SK-N-SH (cell line): Measurements from ENCODE around the gene MLXIPL. TPM values are rescaled to one million over a fixed set of nuclear protein-coding genes. Genes with fewer than 3 reads are reported as not detected.

Experiments
- CTCF ChIA-PET: fragments of 300-600, 350-600 bp; formaldehyde crosslinking; extraction: SDS; loops from one replicate; lab custom pipeline; 2021; lab: Yijun Ruan, JAX
- POLR2A ChIA-PET: fragments of 350-600 bp; sonication (Branson Sonifier 250); formaldehyde crosslinking; extraction: SDS; loops from one replicate; lab custom pipeline; 2020; ENCODE audit warnings: antibody characterized with exemption, inconsistent platforms; lab: Yijun Ruan, JAX
- DNase-seq: peaks from one replicate; pipeline ENCODE4 v3.0.0; 2012
- H2AFZ ChIP-seq: fragments of 200-600 bp; sonication (generic); 2 replicates; pipeline ENCODE4 v1.8.1; 2016; ENCODE audit warnings: antibody characterized with exemption, mild to moderate bottlenecking, low read depth
- H3F3A ChIP-seq: fragments of 200-600 bp; sonication (generic); replicated peaks from 2 replicates; pipeline ENCODE3; 2016; ENCODE audit warnings: antibody characterized with exemption, mild to moderate bottlenecking; ENCODE audit not compliant: insufficient read depth
- H3K27ac ChIP-seq, 2 experiments: fragments of 200-500 bp in 1 of 2; fragments of 200-600 bp in 1 of 2; sonication (Bioruptor generic) in 1 of 2; sonication (generic), shearing (Covaris generic) in 1 of 2; 2 replicates each; pipeline versions ENCODE4 v1.5.1 to v1.6.1; 2014 to 2016; ENCODE audit warnings: low read depth in 2 of 2, inconsistent platforms in 1 of 2, low read length in 1 of 2, mild to moderate bottlenecking in 1 of 2, mixed read lengths in 1 of 2
- H3K27me3 ChIP-seq: fragments of 200-600 bp; sonication (generic), shearing (Covaris generic); 2 replicates; pipeline ENCODE4 v1.6.1; 2016; ENCODE audit warnings: mixed run types; ENCODE audit not compliant: insufficient read depth
- H3K36me3 ChIP-seq, 2 experiments: fragments of 200-500 bp in 1 of 2; fragments of 200-600 bp in 1 of 2; sonication (Bioruptor generic) in 1 of 2; sonication (generic) in 1 of 2; replicated peaks in 1 of 2; 2 replicates each; pipeline versions ENCODE3 to v1.5.1; 2014 to 2016; ENCODE audit warnings: low read length in 1 of 2, mild to moderate bottlenecking in 1 of 2; ENCODE audit not compliant: insufficient read depth in 2 of 2, control insufficient read depth in 1 of 2
- H3K4me1 ChIP-seq, 2 experiments: fragments of 200-500 bp in 1 of 2; fragments of 200-600 bp in 1 of 2; sonication (Bioruptor generic) in 1 of 2; sonication (generic), shearing (Covaris generic) in 1 of 2; 2 replicates each; pipeline versions ENCODE4 v1.5.1 to v1.6.1; 2014 to 2016; ENCODE audit warnings: low read depth in 1 of 2, low read length in 1 of 2, mixed run types in 1 of 2; ENCODE audit not compliant: insufficient read depth in 2 of 2, control insufficient read depth in 1 of 2
- H3K4me2 ChIP-seq: fragments of 200-600 bp; sonication (generic), shearing (Covaris generic); 2 replicates; pipeline ENCODE4 v1.6.1; 2017; ENCODE audit warnings: mixed run types
- H3K4me3 ChIP-seq, 2 experiments: fragments of 200-500 bp in 1 of 2; fragments of 200-600 bp in 1 of 2; sonication (Bioruptor generic) in 1 of 2; sonication (generic), shearing (Covaris generic) in 1 of 2; 2 replicates each; pipeline versions ENCODE4 v1.5.1 to v1.8.1; 2014 to 2016; ENCODE audit warnings: low read depth in 2 of 2, inconsistent platforms in 1 of 2, low read length in 1 of 2, mild to moderate bottlenecking in 1 of 2, mixed read lengths in 1 of 2, moderate library complexity in 1 of 2
- H3K79me2 ChIP-seq: fragments of 200-600 bp; sonication (generic); 2 replicates; pipeline ENCODE4 v1.8.1; 2017; ENCODE audit warnings: mild to moderate bottlenecking; ENCODE audit not compliant: insufficient read depth
- H3K9ac ChIP-seq: fragments of 200-600 bp; sonication (generic); 2 replicates; pipeline ENCODE4 v1.6.1; 2017; ENCODE audit warnings: mixed run types
- H3K9me2 ChIP-seq: fragments of 200-600 bp; sonication (generic); 2 replicates; pipeline ENCODE4 v1.6.1; 2017; ENCODE audit warnings: mixed run types
- H3K9me3 ChIP-seq: fragments of 200-600 bp; sonication (generic); 2 replicates; pipeline ENCODE4 v1.6.1; 2017; ENCODE audit warnings: mixed run types, mild to moderate bottlenecking, moderate library complexity
- H4K20me1 ChIP-seq: fragments of 200-600 bp; sonication (generic); 2 replicates; pipeline ENCODE4 v1.6.1; 2017; ENCODE audit warnings: mild to moderate bottlenecking, mixed run types; ENCODE audit not compliant: insufficient read depth
- CHD2 ChIP-seq: fragments of 150-350 bp; IDR thresholded peaks from 2 replicates; pipeline ENCODE4 v1.6.1; 2018; ENCODE audit warnings: low read length; ENCODE audit not compliant: partially characterized antibody
- CTCF ChIP-seq: fragments of 200-600 bp; sonication (generic); IDR thresholded peaks from 2 replicates; pipeline ENCODE4 v1.6.1; 2017; ENCODE audit warnings: antibody characterized with exemption, mild to moderate bottlenecking, moderate library complexity
- EZH2phosphoT487 ChIP-seq: fragments of 200-600 bp; sonication (generic); IDR thresholded peaks from 2 replicates; pipeline ENCODE4 v1.6.1; 2017; ENCODE audit warnings: low read depth, mixed run types, mild to moderate bottlenecking, antibody characterized with exemption, moderate library complexity, borderline replicate concordance
- FOXJ3 ChIP-seq: sonication (generic); formaldehyde crosslinking; IDR thresholded peaks from 2 replicates; pipeline ENCODE4 v1.5.1; 2020; ENCODE audit warnings: mild to moderate bottlenecking, missing genetic modification reagents
- FOXM1 ChIP-seq: IDR thresholded peaks from 2 replicates; pipeline ENCODE4 v1.4.0; 2012; ENCODE audit warnings: low read depth, mild to moderate bottlenecking
- MEF2A ChIP-seq: IDR thresholded peaks from 2 replicates; pipeline ENCODE4 v1.4.0; 2012; ENCODE audit warnings: low read depth, borderline replicate concordance
- MXI1 ChIP-seq: IDR thresholded peaks from 2 replicates; pipeline ENCODE4 v1.6.1; 2012; ENCODE audit warnings: mild to moderate bottlenecking, low read depth, low read length, improper control_type of control experiment
- NFIC ChIP-seq: IDR thresholded peaks from 2 replicates; pipeline ENCODE4 v1.4.0; 2012; ENCODE audit warnings: borderline replicate concordance
- NRF1 ChIP-seq: IDR thresholded peaks from 2 replicates; pipeline ENCODE4 v1.6.1; 2012; ENCODE audit warnings: low read depth, mild to moderate bottlenecking, low read length
- RAD21 ChIP-seq: IDR thresholded peaks from 2 replicates; pipeline ENCODE4 v1.6.1; 2012; ENCODE audit warnings: mild to moderate bottlenecking, low read length
- RCOR1 ChIP-seq: fragments of 150-350 bp; IDR thresholded peaks from 2 replicates; pipeline ENCODE4 v1.6.1; 2017; ENCODE audit warnings: antibody characterized with exemption, low read length
- RFX5 ChIP-seq: IDR thresholded peaks from 2 replicates; pipeline ENCODE4 v1.6.1; 2012; ENCODE audit warnings: mild to moderate bottlenecking, improper control_type of control experiment, low read length
- RXRA ChIP-seq: IDR thresholded peaks from 2 replicates; pipeline ENCODE4 v1.4.0; 2012; ENCODE audit warnings: low read depth, mild to moderate bottlenecking, borderline replicate concordance
- SIN3A ChIP-seq: IDR thresholded peaks from 2 replicates; pipeline ENCODE4 v1.6.1; 2012; ENCODE audit warnings: low read depth, mild to moderate bottlenecking, low read length, moderate library complexity, borderline replicate concordance
- SMC3 ChIP-seq: IDR thresholded peaks from 2 replicates; pipeline ENCODE4 v1.6.1; 2012; ENCODE audit warnings: low read depth, low read length, improper control_type of control experiment
- TAF1 ChIP-seq: IDR thresholded peaks from 2 replicates; pipeline ENCODE4 v1.6.1; 2012; ENCODE audit warnings: low read depth, mild to moderate bottlenecking, low read length, moderate library complexity, borderline replicate concordance
- TCF12 ChIP-seq: IDR thresholded peaks from 2 replicates; pipeline ENCODE4 v1.4.0; 2012
- TEAD4 ChIP-seq: IDR thresholded peaks from 2 replicates; pipeline ENCODE4 v1.4.0; 2012; ENCODE audit warnings: mild to moderate bottlenecking, borderline replicate concordance; ENCODE audit not compliant: insufficient read depth
- WGBS: methylation state at CpG from one replicate; pipeline ENCODE4 v1.1.6; 2017; ENCODE audit warnings: low lambda C conversion rate; 5-methylcytosine and 5-hydroxymethylcytosine counted together
- polyA plus RNA-seq, 3 experiments: library from polyadenylated mRNA; depleted of rRNA; stranded (reverse); fragments of >200 nt; gene quantifications; 2 replicates each; pipeline ENCODE4 v1.2.3, GENCODE V29; 2012
- TF ChIP-seq, protein P1 (sequence below): IDR thresholded peaks from 2 replicates; pipeline ENCODE4 v1.4.0; 2012; ENCODE audit warnings: low read depth
- TF ChIP-seq, protein P2 (sequence below): IDR thresholded peaks from 2 replicates; pipeline ENCODE4 v1.4.0; 2012; ENCODE audit warnings: low read depth, borderline replicate concordance

Gene MLXIPL
- polyA plus RNA-seq, 1 of the 3 experiments (the other 2 are of a cell fraction) = 0.21 TPM

DNA sequence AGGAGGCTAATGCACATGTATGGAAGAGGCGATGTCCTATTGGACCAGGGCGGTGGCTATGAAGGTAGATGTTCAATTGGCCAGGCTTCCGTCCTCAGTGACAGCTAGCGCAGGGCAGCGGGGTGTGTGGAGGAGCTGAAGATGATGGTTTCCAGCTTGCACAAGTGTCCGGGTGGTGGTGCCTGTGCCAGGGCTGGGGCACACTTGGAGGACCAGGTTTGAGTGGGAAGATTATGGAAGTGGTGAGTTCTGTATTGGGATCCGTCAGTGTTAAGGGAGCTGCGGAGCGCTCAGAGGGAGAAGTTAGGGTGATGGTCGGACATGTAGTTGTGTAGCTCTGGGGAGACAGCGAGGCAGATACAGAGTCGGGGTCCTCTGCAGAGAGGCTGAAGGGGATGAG, 37.4 kb downstream of the MLXIPL start:
- H3K4me3 ChIP-seq = no peak overlapping the region
- H3F3A ChIP-seq = peaks cover 9% of the 10 kb centered on the region
- ChIA-PET POLR2A (interaction anchor here (1.7 kb wide), 1 partner anchor 8 kb away, joined by 3 read pairs; the partner anchor contains the start of gene TBL2), CTCF (interaction anchor here (0.6 to 4.6 kb wide), 4 partner anchors 20 to 148 kb away, joined by 3 to 36 read pairs (median 3); no protein-coding TSS in a partner anchor)
- no peaks in the 10 kb centered on the region for H3K36me3 ChIP-seq
- no peaks in the 10 kb centered on the region for H4K20me1 ChIP-seq
- no peaks in the 10 kb centered on the region for H3K79me2 ChIP-seq
- H3K27ac ChIP-seq = no peak overlapping the region
- no peaks in the 10 kb centered on the region for H3K4me1 ChIP-seq
- no peak overlapping the region for H3K9ac ChIP-seq
- no peak overlapping the region for H3K4me2 ChIP-seq
- TF ChIP-seq TEAD4 (no peak), RFX5 (no peak), NRF1 (no peak), RAD21 (no peak), SMC3 (no peak)
- 92% methylated on average over 12 of the region's 12 CpGs for WGBS
- DNase-seq = no peak
- H3K9me3 ChIP-seq = no peaks in the 10 kb centered on the region
- no peaks in the 10 kb centered on the region for H3K9me2 ChIP-seq
- no peaks in the 10 kb centered on the region for H3K27me3 ChIP-seq
- no peak overlapping the region for H2AFZ ChIP-seq

DNA sequence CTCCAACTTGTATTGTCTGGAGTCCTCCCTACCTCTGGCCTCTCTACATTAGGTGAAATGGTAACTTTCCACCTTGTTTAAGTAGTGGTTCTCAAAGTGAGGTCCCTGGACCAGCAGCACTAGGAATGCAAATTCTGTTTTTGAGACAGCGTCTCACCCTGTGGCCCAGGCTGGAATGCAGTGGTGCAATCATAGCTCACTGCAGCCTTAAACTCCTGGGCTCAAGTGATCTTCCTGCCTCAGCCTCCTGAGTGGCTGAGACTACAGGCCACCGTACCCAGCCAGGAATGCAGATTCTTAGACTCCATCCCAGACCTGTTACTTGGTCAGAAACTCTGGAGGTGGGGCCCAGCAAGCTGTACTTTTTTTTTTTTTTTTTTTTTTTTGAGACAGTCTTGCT, 39.1 kb downstream of the MLXIPL start:
- Histone ChIP-seq H3K4me2 (no peak overlapping the region), H3K27ac (no peak overlapping the region), H3K9ac (no peak overlapping the region), H3K9me2 (no peaks in the 10 kb centered on the region), H3K27me3 (no peaks in the 10 kb centered on the region), H3K36me3 (no peaks in the 10 kb centered on the region), H3K4me1 (no peaks in the 10 kb centered on the region), H4K20me1 (no peaks in the 10 kb centered on the region), H3K4me3 (no peak overlapping the region), H3K79me2 (no peaks in the 10 kb centered on the region)
- DNase-seq = no peak
- POLR2A ChIA-PET = no interaction called here
- 92% methylated on average over 2 of the region's 2 CpGs for WGBS
- CTCF ChIA-PET = interaction anchor here (0.8 to 4.6 kb wide), 5 partner anchors 22 to 149 kb away, joined by 3 to 36 read pairs (median 3); no protein-coding TSS in a partner anchor
- TF ChIP-seq TCF12 (no peak), CHD2 (no peak), TAF1 (no peak), NFIC (no peak), RCOR1 (no peak), FOXJ3 (no peak), MXI1 (no peak)
- TF ChIP-seq, protein P1, sequence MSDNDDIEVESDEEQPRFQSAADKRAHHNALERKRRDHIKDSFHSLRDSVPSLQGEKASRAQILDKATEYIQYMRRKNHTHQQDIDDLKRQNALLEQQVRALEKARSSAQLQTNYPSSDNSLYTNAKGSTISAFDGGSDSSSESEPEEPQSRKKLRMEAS = no peak
- TF ChIP-seq, all 33 proteins: peak for 0
- H2AFZ ChIP-seq = no peak overlapping the region
- H3F3A ChIP-seq = peaks cover 4% of the 10 kb centered on the region
- no peaks in the 10 kb centered on the region for H3K9me3 ChIP-seq

DNA sequence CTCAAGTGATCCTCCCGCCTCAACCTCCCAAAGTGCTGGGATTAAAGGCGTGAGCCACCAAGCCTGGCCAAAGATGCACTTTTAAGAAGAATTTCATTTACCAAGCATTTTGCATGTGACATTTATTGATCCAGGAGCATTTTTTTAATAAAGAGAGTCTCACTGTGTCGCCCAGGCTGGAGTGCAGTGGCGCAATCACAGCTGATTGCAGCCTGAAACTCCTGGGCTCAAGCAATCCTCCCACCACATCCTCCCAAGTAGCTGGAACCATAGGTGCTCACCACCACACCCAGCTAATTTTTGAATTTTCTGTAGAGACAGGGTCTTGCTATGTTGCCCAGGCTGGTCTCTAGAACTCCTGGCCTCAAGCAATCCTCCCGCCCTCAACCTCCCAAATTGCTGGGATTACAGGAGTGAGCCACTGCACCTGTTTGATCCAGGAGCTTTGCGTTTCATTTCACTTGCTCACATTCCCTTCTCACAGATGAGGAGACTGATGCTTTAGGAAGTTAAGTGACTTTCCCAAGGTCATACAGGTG, 41.6 kb downstream of the MLXIPL start:
- 91% methylated on average over 6 of the region's 6 CpGs for WGBS
- H3K4me2 ChIP-seq = no peak overlapping the region
- ChIA-PET CTCF (interaction anchor here (1.4 to 2.0 kb wide), 3 partner anchors 25 to 152 kb away, joined by 6 to 12 read pairs (median 7); no protein-coding TSS in a partner anchor), POLR2A (interaction anchor here (1.0 kb wide), 1 partner anchor 12 kb away, joined by 3 read pairs; no protein-coding TSS in a partner anchor)
- H3K4me3 ChIP-seq = no peak overlapping the region
- H3K9me2 ChIP-seq = no peaks in the 10 kb centered on the region
- H3K27ac ChIP-seq = no peak overlapping the region
- peaks cover 16% of the 10 kb centered on the region for H3F3A ChIP-seq
- H4K20me1 ChIP-seq = no peaks in the 10 kb centered on the region
- H3K79me2 ChIP-seq = peaks cover 6% of the 10 kb centered on the region
- no peaks in the 10 kb centered on the region for H3K9me3 ChIP-seq
- no peak overlapping the region for H2AFZ ChIP-seq
- peaks cover 0 to 2% of the 10 kb centered on the region in 2 experiments; a peak in 1 of 4 replicates for H3K4me1 ChIP-seq
- H3K9ac ChIP-seq = no peak overlapping the region
- no peaks in the 10 kb centered on the region for H3K36me3 ChIP-seq
- no peaks in the 10 kb centered on the region for H3K27me3 ChIP-seq
- DNase-seq = no peak
- no peak for TF ChIP-seq FOXM1
- TF ChIP-seq RXRA = no peak
- TF ChIP-seq SIN3A = no peak
- TF ChIP-seq CHD2 = no peak
- no peak for TF ChIP-seq CTCF
- TF ChIP-seq, protein P1 = no peak
- no peak for TF ChIP-seq RAD21
- TF ChIP-seq, protein P2, sequence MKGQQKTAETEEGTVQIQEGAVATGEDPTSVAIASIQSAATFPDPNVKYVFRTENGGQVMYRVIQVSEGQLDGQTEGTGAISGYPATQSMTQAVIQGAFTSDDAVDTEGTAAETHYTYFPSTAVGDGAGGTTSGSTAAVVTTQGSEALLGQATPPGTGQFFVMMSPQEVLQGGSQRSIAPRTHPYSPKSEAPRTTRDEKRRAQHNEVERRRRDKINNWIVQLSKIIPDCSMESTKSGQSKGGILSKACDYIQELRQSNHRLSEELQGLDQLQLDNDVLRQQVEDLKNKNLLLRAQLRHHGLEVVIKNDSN = no peak
- TF ChIP-seq NRF1 = no peak
- TF ChIP-seq MEF2A = no peak
- no peak for TF ChIP-seq EZH2phosphoT487
